SK-N-MC (cell line): ENCODE measurements around the gene TEAD1.

ENCODE experiments used
- EZH2 ChIP-seq: fragments of 200-600 bp; sonication (generic); IDR thresholded peaks from one replicate; pipeline ENCODE4 v1.6.1; 2017; ENCODE audit warnings: antibody characterized with exemption
- POLR2AphosphoS5 ChIP-seq: IDR thresholded peaks from 2 replicates; pipeline ENCODE4 v1.6.1; 2012; ENCODE audit warnings: mild to moderate bottlenecking, low read depth, low read length, borderline replicate concordance

GRCh38 chr11:12680940-12681258 is 6.7 kb downstream of the TEAD1 start:
- TF ChIP-seq POLR2AphosphoS5, result no peak
- TF ChIP-seq EZH2, result no peak
